T-cell (primary cell): Measurements from ENCODE around the gene MAMDC2. TPM values are rescaled to one million over a fixed set of nuclear protein-coding genes. Genes with fewer than 3 reads are reported as not detected.

Experiments
- ATAC-seq, 4 experiments: fragments of 200-7000 bp in 3 of 4; fragments of 150-1000 bp in 1 of 4; cut with Tn5 transposase; replicated peaks in 1 of 4; 1 replicate in 3 of 4; 2 replicates in 1 of 4; pipeline ENCODE4 v1.10.0; 2021; ENCODE audit warnings: moderate library complexity in 3 of 4, mild to moderate bottlenecking in 2 of 4, moderate number of reproducible peaks in 1 of 4
- CTCF ChIA-PET, 2 donors: fragments of 300-600 bp; sonication (Branson Sonifier 250); formaldehyde crosslinking; loops; one replicate each; lab custom pipeline; 2022; ENCODE audit warnings: antibody characterized with exemption in 2 of 2; lab: Charles Lee
- POLR2A ChIA-PET, 2 donors: fragments of 300-600 bp; sonication (Branson Sonifier 250); formaldehyde crosslinking; loops; one replicate each; lab custom pipeline; 2022; ENCODE audit warnings: antibody characterized with exemption in 2 of 2; lab: Charles Lee
- DNase-seq, 35 experiments: peaks; one replicate each; pipeline versions ENCODE4 v3.0.0 to v3.0.0-alpha.2; 2013 to 2023
- H3K27ac ChIP-seq: one replicate; pipeline ENCODE4 v1.5.1; 2013; ENCODE audit warnings: low read length
- H3K27me3 ChIP-seq, 2 experiments: replicated peaks in 1 of 2; 1 replicate in 1 of 2; 2 replicates in 1 of 2; pipeline versions ENCODE4 v1.6.1 to v1.7.0; 2013; ENCODE audit warnings: low read length in 1 of 2, mixed read lengths in 1 of 2; ENCODE audit not compliant: control insufficient read depth in 2 of 2, insufficient read depth in 2 of 2; ENCODE audit errors: extremely low read depth in 1 of 2
- H3K36me3 ChIP-seq, 2 donors: 1 replicate in 1 of 2; 2 replicates in 1 of 2; pipeline versions ENCODE4 v1.6.1 to v1.7.0; 2013; ENCODE audit warnings: low read length in 1 of 2; ENCODE audit not compliant: control insufficient read depth in 2 of 2, insufficient read depth in 1 of 2; ENCODE audit errors: extremely low read depth in 1 of 2
- H3K4me1 ChIP-seq, 2 experiments: 1 replicate in 1 of 2; 2 replicates in 1 of 2; pipeline versions ENCODE4 v1.6.1 to v1.7.0; 2013; ENCODE audit warnings: low read length in 2 of 2, mixed read lengths in 1 of 2; ENCODE audit not compliant: insufficient read depth in 2 of 2, control insufficient read depth in 1 of 2; ENCODE audit errors: extremely low read depth in 1 of 2
- H3K4me3 ChIP-seq, 2 donors: 1 replicate in 1 of 2; 2 replicates in 1 of 2; pipeline versions ENCODE4 v1.5.1 to v1.7.0; 2013; ENCODE audit warnings: mild to moderate bottlenecking in 2 of 2, low read length in 1 of 2, moderate library complexity in 1 of 2; ENCODE audit not compliant: control insufficient read depth in 1 of 2; ENCODE audit errors: extremely low read depth in 1 of 2
- H3K9me3 ChIP-seq: 2 replicates; pipeline ENCODE4 v1.7.0; 2013
- H3K27ac Mint-ChIP-seq, 2 donors: one replicate each; pipeline ENCODE4 v1.8.0; 2020 to 2021; ENCODE audit warnings: mild to moderate bottlenecking in 2 of 2, mixed read lengths in 2 of 2
- H3K27me3 Mint-ChIP-seq, 2 donors: one replicate each; pipeline ENCODE4 v1.8.0; 2021 to 2022; ENCODE audit warnings: mixed read lengths in 2 of 2
- H3K36me3 Mint-ChIP-seq: one replicate; pipeline ENCODE4 v1.8.0; 2021; ENCODE audit warnings: mixed read lengths
- H3K4me1 Mint-ChIP-seq, 3 donors: one replicate each; pipeline ENCODE4 v1.8.0; 2020 to 2022; ENCODE audit warnings: mixed read lengths in 3 of 3, mild to moderate bottlenecking in 1 of 3
- H3K4me3 Mint-ChIP-seq, 3 donors: one replicate each; pipeline ENCODE4 v1.8.0; 2020 to 2022; ENCODE audit warnings: mild to moderate bottlenecking in 3 of 3, mixed read lengths in 3 of 3, moderate library complexity in 3 of 3
- H3K9me3 Mint-ChIP-seq, 3 donors: one replicate each; pipeline ENCODE4 v1.8.0; 2020 to 2022; ENCODE audit warnings: mixed read lengths in 3 of 3
- WGBS: methylation state at CpG from one replicate; pipeline ENCODE4 v1.1.5; 2013; ENCODE audit warnings: missing lambda C conversion rate; ENCODE audit not compliant: insufficient coverage; 5-methylcytosine and 5-hydroxymethylcytosine counted together
- total RNA-seq, 35 experiments: library from RNA in 6 of 35; stranded (reverse) in 6 of 35; fragments of 120-200 nt in 1 of 35; gene quantifications; one replicate each; pipeline versions ENCODE4 v1.2.1 to v1.2.4 and lab custom pipeline; 2013 to 2026

MAMDC2 gene
- total RNA-seq, 5 donors from 2014 or later (not counting 1 experiment from before 2014, with no cell fraction given) = 0.09 to 0.19 (median 0.12) TPM; not detected in 2

DNA sequence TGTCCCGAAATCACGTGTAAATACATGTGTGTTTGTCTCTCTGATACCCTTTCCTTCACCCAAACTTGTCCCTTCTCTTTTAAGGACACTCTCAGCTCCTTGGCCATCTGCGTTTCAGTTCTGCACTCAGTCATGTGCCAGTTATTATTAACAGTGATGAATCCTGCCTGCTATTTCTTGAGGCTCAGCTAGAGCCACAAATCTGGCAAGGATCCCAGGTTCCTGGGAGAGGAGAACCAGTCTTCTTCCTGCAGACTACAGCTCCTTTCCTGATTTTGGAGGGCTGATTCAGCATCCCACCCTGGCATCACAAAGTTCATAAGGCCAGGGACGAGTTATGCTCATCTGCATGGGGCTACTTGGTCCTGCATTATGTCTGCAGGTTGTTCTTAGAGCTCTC, 5.6 kb downstream of the MAMDC2 start:
- peaks cover 33 to 66% of the 10 kb centered on the region in 2 donors for H3K27me3 Mint-ChIP-seq
- H3K27me3 ChIP-seq = peaks cover 3 to 23% of the 10 kb centered on the region in 2 experiments
- H3K4me1 Mint-ChIP-seq = peaks cover 6 to 9% (median 8%) of the 10 kb centered on the region in 3 donors
- ATAC-seq (no peak), DNase-seq (no peak)
- no peak overlapping the region for H3K4me3 Mint-ChIP-seq
- H3K36me3 Mint-ChIP-seq = no peaks in the 10 kb centered on the region
- H3K4me3 ChIP-seq = no peak overlapping the region
- no peak overlapping the region for H3K27ac ChIP-seq
- H3K27ac Mint-ChIP-seq = no peak overlapping the region
- H3K4me1 ChIP-seq = peaks cover 0 to under 1% of the 10 kb centered on the region in 2 experiments
- peaks cover 0 to 4% (median 0%) of the 10 kb centered on the region in 3 donors for H3K9me3 Mint-ChIP-seq
- ChIA-PET POLR2A (no interaction called here), CTCF (no interaction called here)
- no peaks in the 10 kb centered on the region for H3K9me3 ChIP-seq
- no peaks in the 10 kb centered on the region for H3K36me3 ChIP-seq
- WGBS = 67% methylated on average over 1 of the region's 4 CpGs

DNA sequence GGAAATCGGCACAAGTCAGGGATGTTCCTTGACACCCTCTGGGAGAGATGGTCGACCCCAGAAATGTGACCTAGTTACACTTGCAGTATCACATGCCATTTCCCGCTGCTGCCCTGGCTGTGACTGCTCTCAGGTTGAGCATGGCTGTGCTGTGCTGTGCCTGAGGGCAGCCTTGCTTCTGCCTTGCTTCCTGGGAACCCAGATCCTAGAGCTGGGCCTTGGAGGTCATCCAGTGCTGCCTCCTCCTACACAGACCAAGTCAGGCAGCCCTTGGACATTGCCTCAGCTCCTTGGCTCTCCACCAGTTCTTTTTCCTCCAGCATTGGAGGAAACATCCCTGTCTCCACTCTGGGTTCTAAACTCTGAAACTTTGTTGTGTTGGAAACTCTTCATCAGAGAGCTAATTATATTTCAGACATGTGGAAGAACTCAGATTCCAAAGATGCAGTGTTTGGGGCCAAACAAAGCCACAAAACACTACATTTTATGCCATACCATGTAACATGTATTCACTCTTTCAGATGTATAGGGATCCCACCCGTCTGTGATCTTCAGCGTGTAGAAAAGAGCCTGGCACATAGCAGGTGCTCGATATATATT, 6.1 kb downstream of the MAMDC2 start:
- no peak for DNase-seq
- H3K9me3 ChIP-seq = no peaks in the 10 kb centered on the region
- ChIA-PET CTCF (no interaction called here), POLR2A (no interaction called here)
- Mint-ChIP-seq H3K4me3 (no peak overlapping the region), H3K36me3 (no peaks in the 10 kb centered on the region), H3K4me1 (peaks cover 1 to 4% (median 3%) of the 10 kb centered on the region in 3 donors), H3K27me3 (peaks cover 28 to 63% of the 10 kb centered on the region in 2 donors), H3K27ac (no peak overlapping the region), H3K9me3 (peaks cover 0 to 4% (median 0%) of the 10 kb centered on the region in 3 donors)
- H3K36me3 ChIP-seq = no peaks in the 10 kb centered on the region
- ATAC-seq = no peak
- no peaks in the 10 kb centered on the region for H3K4me1 ChIP-seq
- 62% methylated on average over 3 of the region's 6 CpGs for WGBS
- H3K27me3 ChIP-seq = peaks cover 0 to 18% of the 10 kb centered on the region in 2 experiments
- H3K4me3 ChIP-seq = no peak overlapping the region
- H3K27ac ChIP-seq = no peak overlapping the region

DNA sequence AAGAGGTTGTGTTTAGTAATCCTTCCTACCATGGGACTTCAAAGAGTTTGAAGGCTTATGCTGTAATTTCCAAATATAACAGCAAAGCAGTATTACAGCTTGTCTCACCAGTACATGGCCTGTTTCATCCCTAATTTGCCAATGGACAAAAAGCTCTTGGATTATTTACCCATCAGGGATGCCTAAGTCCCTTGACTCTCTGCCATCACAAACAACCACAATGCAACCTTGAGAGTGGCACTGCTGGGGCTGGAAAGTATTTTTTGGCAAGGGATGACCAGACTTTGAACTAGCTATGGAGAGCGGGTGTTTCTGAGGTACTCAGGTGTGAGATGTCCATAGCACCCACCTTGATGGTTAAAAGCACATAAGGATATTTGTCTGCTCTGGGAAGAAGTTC, 9.1 kb downstream of the MAMDC2 start:
- WGBS = 45% methylated on average over 1 of the region's 1 CpG

GRCh38 chr9:70053864-70054263, 10.2 kb downstream of the MAMDC2 start:
- CTCF ChIA-PET = no interaction called here
- no peak overlapping the region for H3K27ac Mint-ChIP-seq

More for the DNA sequence above, 9.1 kb downstream of the MAMDC2 start:
- Histone ChIP-seq H3K27me3 (peaks cover 0 to 3% of the 10 kb centered on the region in 2 experiments), H3K4me1 (no peaks in the 10 kb centered on the region), H3K27ac (no peak overlapping the region), H3K36me3 (no peaks in the 10 kb centered on the region), H3K9me3 (no peaks in the 10 kb centered on the region), H3K4me3 (no peak overlapping the region)
- Mint-ChIP-seq H3K36me3 (no peaks in the 10 kb centered on the region), H3K27me3 (peaks cover 8 to 53% of the 10 kb centered on the region in 2 donors), H3K27ac (no peak overlapping the region), H3K4me1 (no peaks in the 10 kb centered on the region), H3K9me3 (peaks cover 0 to 4% (median 0%) of the 10 kb centered on the region in 3 donors), H3K4me3 (no peak overlapping the region)
- no peak for ATAC-seq
- no peak for DNase-seq
- POLR2A ChIA-PET = no interaction called here
- CTCF ChIA-PET = no interaction called here

DNA sequence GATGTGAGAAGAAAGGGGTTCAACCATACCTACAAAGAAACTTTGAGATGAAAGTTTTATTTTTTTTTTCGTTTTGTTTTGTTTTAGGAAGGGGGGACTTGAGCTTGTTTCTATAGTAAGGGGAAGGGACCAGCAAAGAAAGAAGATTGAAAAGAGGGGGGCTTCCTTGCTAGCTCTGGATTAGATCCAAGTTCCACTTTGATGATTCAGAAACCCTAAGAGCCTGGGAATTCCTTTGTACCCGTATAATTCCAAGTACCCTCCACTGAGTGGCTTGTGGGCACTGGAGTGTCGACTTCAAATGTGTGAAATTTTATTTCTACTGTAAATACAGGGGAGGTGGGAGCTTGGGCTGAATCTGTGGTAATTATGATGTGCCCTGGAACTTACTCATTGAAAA, 10.9 kb downstream of the MAMDC2 start:
- Histone ChIP-seq H3K36me3 (no peaks in the 10 kb centered on the region), H3K4me3 (no peak overlapping the region), H3K27ac (no peak overlapping the region), H3K9me3 (no peaks in the 10 kb centered on the region), H3K27me3 (no peaks in the 10 kb centered on the region), H3K4me1 (no peaks in the 10 kb centered on the region)
- no peaks in the 10 kb centered on the region for H3K4me1 Mint-ChIP-seq
- DNase-seq (no peak), ATAC-seq (no peak)
- ChIA-PET POLR2A (no interaction called here), CTCF (no interaction called here)
- no peaks in the 10 kb centered on the region for H3K36me3 Mint-ChIP-seq
- no peak overlapping the region for H3K4me3 Mint-ChIP-seq
- H3K9me3 Mint-ChIP-seq = peaks cover 0 to 4% (median 0%) of the 10 kb centered on the region in 3 donors
- WGBS = no CpG with 5 or more reads among the region's 3 CpGs
- H3K27ac Mint-ChIP-seq = no peak overlapping the region
- H3K27me3 Mint-ChIP-seq = peaks cover 4 to 41% of the 10 kb centered on the region in 2 donors

More at GRCh38 chr9:70053864-70054263, 10.2 kb downstream of the MAMDC2 start:
- POLR2A ChIA-PET = no interaction called here
- no peaks in the 10 kb centered on the region for H3K9me3 ChIP-seq
- no peak overlapping the region for H3K27ac ChIP-seq
- no peaks in the 10 kb centered on the region for H3K4me1 ChIP-seq
- H3K9me3 Mint-ChIP-seq = peaks cover 0 to 4% (median 0%) of the 10 kb centered on the region in 3 donors
- H3K36me3 Mint-ChIP-seq = no peaks in the 10 kb centered on the region
- no peaks in the 10 kb centered on the region for H3K27me3 ChIP-seq
- no peak for ATAC-seq
- peaks cover 4 to 44% of the 10 kb centered on the region in 2 donors for H3K27me3 Mint-ChIP-seq
- no peak overlapping the region for H3K4me3 Mint-ChIP-seq
- no peak overlapping the region for H3K4me3 ChIP-seq
- no peaks in the 10 kb centered on the region for H3K4me1 Mint-ChIP-seq
- no peaks in the 10 kb centered on the region for H3K36me3 ChIP-seq
- 56% methylated on average over 2 of the region's 2 CpGs for WGBS
- DNase-seq = no peak

DNA sequence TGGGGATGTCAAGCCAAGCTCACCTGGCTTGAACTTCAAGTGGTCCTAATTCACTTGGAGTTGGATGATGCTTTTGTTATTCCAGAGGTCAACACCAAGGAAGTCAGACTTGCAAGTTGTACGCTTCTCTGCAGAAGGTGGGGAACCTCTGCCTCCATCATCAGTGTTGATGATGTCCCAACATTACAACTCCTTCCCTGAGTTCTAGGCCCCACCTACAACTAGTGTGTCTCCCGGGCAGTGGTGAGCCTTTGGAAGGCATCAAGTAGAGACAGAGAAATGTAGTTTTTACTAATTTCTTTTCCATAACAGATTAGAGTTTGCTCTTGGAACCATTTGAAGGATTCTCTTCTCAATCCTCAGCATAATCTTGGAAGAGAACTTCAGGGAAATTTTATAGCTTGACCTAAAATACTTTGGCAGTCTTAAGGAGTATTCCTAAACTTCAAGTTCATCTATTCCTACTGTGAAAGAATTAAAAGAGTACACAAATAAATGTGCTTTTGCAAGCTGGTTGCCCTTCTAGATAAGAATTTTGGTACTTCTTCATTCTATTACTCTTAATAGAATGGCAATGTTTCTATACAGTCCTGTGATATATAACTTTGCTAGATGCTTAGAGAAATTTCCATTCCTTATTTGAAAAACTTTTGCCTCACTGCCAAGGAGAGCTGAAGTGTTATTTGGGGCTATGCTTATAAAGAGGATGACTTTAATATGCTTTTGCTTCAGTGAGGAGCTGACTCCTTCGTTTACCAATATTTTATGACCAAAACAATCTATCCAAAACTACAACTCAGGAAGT, 12.0 kb downstream of the MAMDC2 start:
- Histone ChIP-seq H3K36me3 (no peaks in the 10 kb centered on the region), H3K9me3 (no peaks in the 10 kb centered on the region), H3K27ac (no peak overlapping the region), H3K4me3 (no peak overlapping the region), H3K4me1 (no peaks in the 10 kb centered on the region), H3K27me3 (no peaks in the 10 kb centered on the region)
- no peak for ATAC-seq
- no CpG with 5 or more reads among the region's 3 CpGs for WGBS
- no peaks in the 10 kb centered on the region for H3K4me1 Mint-ChIP-seq
- H3K9me3 Mint-ChIP-seq = peaks cover 0 to 4% (median 0%) of the 10 kb centered on the region in 3 donors
- H3K27ac Mint-ChIP-seq = no peak overlapping the region
- ChIA-PET POLR2A (no interaction called here), CTCF (no interaction called here)
- no peak overlapping the region for H3K4me3 Mint-ChIP-seq
- H3K27me3 Mint-ChIP-seq = peaks cover 4 to 33% of the 10 kb centered on the region in 2 donors
- no peak for DNase-seq
- H3K36me3 Mint-ChIP-seq = no peaks in the 10 kb centered on the region
